H1 (cell line): Measurements from ENCODE around the gene FOXO6. TPM values are rescaled to one million over a fixed set of nuclear protein-coding genes. Genes with fewer than 3 reads are reported as not detected.

Experiments
- CTCF ChIA-PET: fragments of 300-600 bp; sonication (Branson Sonifier 250); formaldehyde crosslinking; loops from one replicate; lab custom pipeline; 2021; ENCODE audit not compliant: partially characterized antibody; lab: Charles Lee
- POLR2A ChIA-PET: fragments of 300-600 bp; sonication (Branson Sonifier 250); formaldehyde crosslinking; loops from one replicate; lab custom pipeline; 2021; ENCODE audit warnings: inconsistent platforms; ENCODE audit not compliant: partially characterized antibody; lab: Charles Lee
- DNase-seq, 2 experiments: peaks; one replicate each; pipeline versions ENCODE4 v3.0.0 to v3.0.0-alpha.2; 2010 to 2022; ENCODE audit warnings: low spot score in 2 of 2, low read depth in 1 of 2, mixed read lengths in 1 of 2
- FAIRE-seq: peaks from 2 replicates; lab custom pipeline; 2011; peaks lifted over from hg19 to GRCh38; lab: Jason Lieb, UNC
- H2AFZ ChIP-seq: 2 replicates; pipeline ENCODE4 v1.8.1; 2012; ENCODE audit warnings: low read length, inconsistent platforms
- H2AK5ac ChIP-seq: 2 replicates; pipeline ENCODE4 v1.6.1; 2013; ENCODE audit warnings: low read depth, low read length
- H2BK120ac ChIP-seq: replicated peaks from 2 replicates; pipeline ENCODE3; 2013; ENCODE audit warnings: low read depth, low read length, inconsistent platforms
- H2BK12ac ChIP-seq: 2 replicates; pipeline ENCODE4 v1.6.1; 2013; ENCODE audit warnings: low read depth, low read length
- H2BK15ac ChIP-seq: 2 replicates; pipeline ENCODE4 v1.6.1; 2013; ENCODE audit warnings: low read length
- H2BK20ac ChIP-seq: 2 replicates; pipeline ENCODE4 v1.6.1; 2013; ENCODE audit warnings: low read length
- H2BK5ac ChIP-seq: 2 replicates; pipeline ENCODE4 v1.6.1; 2013; ENCODE audit warnings: low read depth, low read length
- H3K14ac ChIP-seq: 2 replicates; pipeline ENCODE4 v1.6.1; 2013; ENCODE audit warnings: inconsistent platforms; ENCODE audit not compliant: insufficient read length
- H3K18ac ChIP-seq: 2 replicates; pipeline ENCODE4 v1.6.1; 2013; ENCODE audit warnings: low read length; ENCODE audit errors: extremely low read depth
- H3K23ac ChIP-seq: 2 replicates; pipeline ENCODE4 v1.6.1; 2013; ENCODE audit warnings: inconsistent platforms; ENCODE audit not compliant: insufficient read length
- H3K23me2 ChIP-seq: 2 replicates; pipeline ENCODE4 v1.6.1; 2013; ENCODE audit warnings: low read depth, low read length
- H3K27ac ChIP-seq: 2 replicates; pipeline ENCODE4 v1.6.1; 2011; ENCODE audit warnings: low read depth, low read length, inconsistent platforms
- H3K27me3 ChIP-seq, 4 experiments: replicated peaks in 1 of 4; 1 replicate in 1 of 4; 2 replicates in 3 of 4; pipeline versions ENCODE4 v1.6.1 to v1.8.1; 2011 to 2013; ENCODE audit warnings: low read length in 3 of 4, mild to moderate bottlenecking in 3 of 4, inconsistent platforms in 2 of 4, mixed read lengths in 2 of 4, moderate library complexity in 1 of 4; ENCODE audit not compliant: control insufficient read depth in 3 of 4, insufficient read depth in 3 of 4; ENCODE audit errors: extremely low read depth in 1 of 4
- H3K36me3 ChIP-seq, 4 experiments: 2 replicates each; pipeline versions ENCODE4 v1.6.1 to v1.8.1; 2011 to 2013; ENCODE audit warnings: mild to moderate bottlenecking in 4 of 4, low read length in 3 of 4, moderate library complexity in 2 of 4, control low read depth in 1 of 4, inconsistent platforms in 1 of 4; ENCODE audit not compliant: insufficient read depth in 4 of 4, control insufficient read depth in 2 of 4
- H3K4ac ChIP-seq: replicated peaks from 2 replicates; pipeline ENCODE3; 2013; ENCODE audit warnings: low read length, low read depth, mixed read lengths, inconsistent platforms; ENCODE audit not compliant: insufficient read length
- H3K4me1 ChIP-seq, 4 experiments: replicated peaks in 1 of 4; 1 replicate in 1 of 4; 2 replicates in 3 of 4; pipeline versions ENCODE4 v1.6.1 to v1.8.1; 2011 to 2013; ENCODE audit warnings: low read length in 3 of 4, inconsistent platforms in 2 of 4, mixed read lengths in 1 of 4; ENCODE audit not compliant: insufficient read depth in 4 of 4, control insufficient read depth in 3 of 4
- H3K4me2 ChIP-seq, 2 experiments: 2 replicates each; pipeline versions ENCODE4 v1.6.1 to v1.8.1; 2011 to 2013; ENCODE audit warnings: low read depth in 2 of 2, low read length in 2 of 2, control low read depth in 1 of 2, inconsistent platforms in 1 of 2, mild to moderate bottlenecking in 1 of 2; ENCODE audit not compliant: insufficient read depth in 1 of 2
- H3K4me3 ChIP-seq, 4 experiments: fragments of 200-600, 300-600 bp in 1 of 4; sonication (generic), shearing (Covaris generic), sonication (Bioruptor Twin) in 1 of 4; 2 replicates each; pipeline versions ENCODE4 v1.5.1 to v1.8.1; 2011 to 2016; ENCODE audit warnings: low read length in 4 of 4, low read depth in 3 of 4, control low read depth in 2 of 4, inconsistent platforms in 2 of 4, mild to moderate bottlenecking in 2 of 4, mixed read lengths in 1 of 4, moderate library complexity in 1 of 4; ENCODE audit not compliant: insufficient read depth in 2 of 4; ENCODE audit errors: extremely low read depth in 1 of 4
- H3K56ac ChIP-seq: replicated peaks from 2 replicates; pipeline ENCODE3; 2013; ENCODE audit warnings: low read depth, mild to moderate bottlenecking, mixed read lengths, low read length, inconsistent platforms; ENCODE audit not compliant: insufficient read length
- H3K79me1 ChIP-seq: 2 replicates; pipeline ENCODE4 v1.6.1; 2013; ENCODE audit warnings: low read depth, low read length, control low read depth
- H3K79me2 ChIP-seq, 2 experiments: 2 replicates each; pipeline versions ENCODE4 v1.6.1 to v1.8.1; 2012 to 2013; ENCODE audit warnings: low read length in 2 of 2, mild to moderate bottlenecking in 2 of 2, inconsistent platforms in 1 of 2; ENCODE audit not compliant: insufficient read depth in 2 of 2, control insufficient read depth in 1 of 2
- H3K9ac ChIP-seq, 4 experiments: replicated peaks in 1 of 4; 1 replicate in 1 of 4; 2 replicates in 3 of 4; pipeline versions ENCODE4 v1.6.1 to v1.8.1; 2011 to 2013; ENCODE audit warnings: low read depth in 3 of 4, low read length in 3 of 4, control low read depth in 2 of 4, mild to moderate bottlenecking in 2 of 4, moderate library complexity in 2 of 4, inconsistent platforms in 1 of 4; ENCODE audit errors: extremely low read depth in 1 of 4
- H3K9me3 ChIP-seq, 2 experiments: 2 replicates each; pipeline versions ENCODE4 v1.6.1 to v1.8.1; 2012 to 2013; ENCODE audit warnings: mild to moderate bottlenecking in 2 of 2, moderate library complexity in 2 of 2, control low read depth in 1 of 2, inconsistent platforms in 1 of 2, low read depth in 1 of 2, low read length in 1 of 2, mixed read lengths in 1 of 2; ENCODE audit not compliant: insufficient read depth in 2 of 2
- H4K20me1 ChIP-seq, 2 experiments: replicated peaks in 1 of 2; 2 replicates each; pipeline versions ENCODE3 to v1.8.1; 2011 to 2013; ENCODE audit warnings: inconsistent platforms in 2 of 2, low read length in 2 of 2, mild to moderate bottlenecking in 1 of 2; ENCODE audit not compliant: insufficient read depth in 2 of 2, control insufficient read depth in 1 of 2
- H4K5ac ChIP-seq: 2 replicates; pipeline ENCODE4 v1.6.1; 2013; ENCODE audit warnings: low read length, low read depth, mixed read lengths, inconsistent platforms; ENCODE audit not compliant: insufficient read length
- H4K8ac ChIP-seq: 2 replicates; pipeline ENCODE4 v1.8.0; 2013; ENCODE audit warnings: mild to moderate bottlenecking, moderate library complexity, low read length, inconsistent platforms; ENCODE audit not compliant: insufficient read depth; ENCODE audit errors: extremely low read depth
- H4K91ac ChIP-seq: replicated peaks from 2 replicates; pipeline ENCODE3; 2013; ENCODE audit warnings: low read length, mixed read lengths, inconsistent platforms; ENCODE audit not compliant: insufficient read length
- BRCA1 ChIP-seq: IDR thresholded peaks from 2 replicates; pipeline ENCODE4 v1.6.1; 2012; ENCODE audit warnings: low read depth, low read length, improper control_type of control experiment
- CHD1 ChIP-seq: IDR thresholded peaks from 2 replicates; pipeline ENCODE4 v1.6.1; 2012; ENCODE audit warnings: low read depth, low read length, improper control_type of control experiment
- FOSL1 ChIP-seq: IDR thresholded peaks from 2 replicates; pipeline ENCODE4 v1.6.1; 2011; ENCODE audit warnings: mild to moderate bottlenecking, low read depth, low read length, moderate library complexity; ENCODE audit not compliant: insufficient read depth
- KDM4A ChIP-seq: IDR thresholded peaks from one replicate; pipeline ENCODE4 v1.7.1; 2012; ENCODE audit warnings: low read depth, mild to moderate bottlenecking, moderate library complexity, low read length, inconsistent platforms; ENCODE audit not compliant: severe bottlenecking
- POU5F1 ChIP-seq: IDR thresholded peaks from 2 replicates; pipeline ENCODE4 v1.6.1; 2011; ENCODE audit warnings: low read depth, mild to moderate bottlenecking, low read length, moderate library complexity
- RXRA ChIP-seq: IDR thresholded peaks from 2 replicates; pipeline ENCODE4 v1.6.1; 2011; ENCODE audit warnings: low read depth, mild to moderate bottlenecking, low read length, moderate library complexity; ENCODE audit not compliant: insufficient read depth
- TAF1 ChIP-seq: IDR thresholded peaks from 2 replicates; pipeline ENCODE4 v1.6.1; 2011; ENCODE audit warnings: mild to moderate bottlenecking, low read depth, low read length
- TCF12 ChIP-seq: IDR thresholded peaks from 2 replicates; pipeline ENCODE4 v1.6.1; 2011; ENCODE audit warnings: low read depth, mild to moderate bottlenecking, low read length
- ZNF274 ChIP-seq: IDR thresholded peaks from 2 replicates; pipeline ENCODE4 v1.7.0; 2012; ENCODE audit warnings: low read length, borderline replicate concordance; ENCODE audit errors: extremely low read depth
- WGBS, 2 experiments: shearing (Covaris generic) in 1 of 2; methylation state at CpG; one replicate each; pipeline versions ENCODE4 v1.1.6 to v1.1.7; 2013 to 2015; ENCODE audit warnings: low lambda C conversion rate in 2 of 2, mixed read lengths in 2 of 2, inconsistent platforms in 1 of 2, low coverage in 1 of 2, missing lambda C conversion rate in 1 of 2; ENCODE audit not compliant: insufficient replicate concordance in 2 of 2, insufficient coverage in 1 of 2, insufficient read length in 1 of 2; ENCODE audit errors: extremely low coverage in 1 of 2, missing lambda C conversion rate in 1 of 2; 5-methylcytosine and 5-hydroxymethylcytosine counted together
- polyA plus RNA-seq, 7 experiments: library from polyadenylated mRNA; depleted of rRNA in 3 of 7; stranded (reverse) in 5 of 7; unstranded in 2 of 7; fragments of >200 nt in 5 of 7; fragments of 200-250 nt in 2 of 7; gene quantifications; 1 replicate in 5 of 7; 2 replicates in 1 of 7; 4 replicates in 1 of 7; pipeline versions ENCODE4 v1.2.1 to v1.2.3, GENCODE V29; 2011 to 2013; ENCODE audit warnings: missing spikeins in 2 of 7, mixed read lengths in 2 of 7
- total RNA-seq: library from RNA; stranded (reverse); fragmentation: NEBNext Ultra II Directional; extraction: Animal tissue kit (Norgen Biotek cat#: 25700); gene quantifications from 2 replicates; pipeline ENCODE4 v1.2.1, GENCODE V29; 2021

Gene FOXO6
- total and polyA plus RNA-seq, 2 of the 8 experiments (the other 6 are each of a cell fraction or from before 2014, with no cell fraction given): 0.59 to 3.0 TPM

- H4K8ac ChIP-seq: no peak overlapping the region
- H3K27ac ChIP-seq: no peak overlapping the region
- H2AFZ ChIP-seq: no peak overlapping the region
- H2AK5ac ChIP-seq: no peak overlapping the region
- no peak overlapping the region for H3K23ac ChIP-seq
- H4K20me1 ChIP-seq: peaks cover 0 to 2% of the 10 kb centered on the region in 2 experiments
- peak overlapping the region; percentile 53; the same call in 1 of the 2 replicates for H2BK5ac ChIP-seq
- no peak overlapping the region for H3K4ac ChIP-seq
- no peak overlapping the region for H3K14ac ChIP-seq
- H4K5ac ChIP-seq: no peak overlapping the region
- WGBS, 2 experiments: 87% methylated on average over 14 of the region's 14 CpGs; no CpG with 5 or more reads in 1 of the 2 experiments
- no peak for DNase-seq
- H3K18ac ChIP-seq: peak overlapping the region; percentile 35
- peaks cover 6 to 45% (median 33%) of the 10 kb centered on the region in 4 experiments for H3K4me1 ChIP-seq
- CTCF ChIA-PET: interaction anchor here (1.2 to 16.9 kb wide), 16 partner anchors 9 to 83 kb away, joined by 3 to 247 read pairs (median 7); partner anchors contain the start of gene FOXO6
- no peaks in the 10 kb centered on the region; the same call in 1 of the 2 replicates for H3K23me2 ChIP-seq
- peak overlapping the region; percentile 78; the same call in 1 of the 2 replicates for H2BK12ac ChIP-seq
- peak overlapping the region; percentile 90 for H4K91ac ChIP-seq
- H3K79me1 ChIP-seq: no peaks in the 10 kb centered on the region
- no peak for TF ChIP-seq POU5F1
- no peak for TF ChIP-seq FOSL1
- TF ChIP-seq BRCA1: no peak
- TF ChIP-seq CHD1: no peak
- no peak for TF ChIP-seq TCF12
- no peak for TF ChIP-seq KDM4A
- TF ChIP-seq TAF1: no peak
- TF ChIP-seq RXRA: no peak
- no peak for TF ChIP-seq ZNF274
- TF ChIP-seq, all 59 proteins: peak for 0
- H2BK120ac ChIP-seq: no peak overlapping the region
- H3K36me3 ChIP-seq: no peaks in the 10 kb centered on the region
- peaks cover 0 to 5% (median 4%) of the 10 kb centered on the region in 4 experiments; a peak in 4 of 7 replicates for H3K27me3 ChIP-seq
- H2BK20ac ChIP-seq: peak overlapping the region; percentile 51
- peak overlapping the region; percentile 100; the same call in 1 of the 2 replicates for H2BK15ac ChIP-seq
- H3K79me2 ChIP-seq: no peaks in the 10 kb centered on the region
- no peak overlapping the region for H3K56ac ChIP-seq
- no peak overlapping the region for H3K4me3 ChIP-seq
- peak overlapping the region in 1 of 2 experiments; percentile 53; a peak in 1 of 4 replicates for H3K4me2 ChIP-seq
- H3K9ac ChIP-seq: no peak overlapping the region
- no peak for FAIRE-seq
- H3K9me3 ChIP-seq: no peaks in the 10 kb centered on the region
- POLR2A ChIA-PET: interaction anchor here (1.7 to 2.9 kb wide), 4 partner anchors 11 to 23 kb away, joined by 4 to 18 read pairs (median 7); no protein-coding TSS in a partner anchor
These were observed 34.9 kb downstream of the FOXO6 start for GRCh38 chr1:41396084-41396483.
